HG03280 (cell line): Measurements from ENCODE around the gene TBC1D14.

Source experiments
- ATAC-seq: cut with Tn5 transposase; IDR thresholded peaks from one replicate; pipeline ENCODE4 v1.9.1; 2021; ENCODE audit warnings: mild to moderate bottlenecking, moderate library complexity; ENCODE audit not compliant: unreplicated experiment

TBC1D14 gene

GRCh38 chr4:7016086-7016485, 106.5 kb downstream of the TBC1D14 start:
- ATAC-seq = no peak

- ATAC-seq = no peak
Measured at GRCh38 chr4:7016512-7016911, 106.9 kb downstream of the TBC1D14 start.

- ATAC-seq = no peak
Measured at GRCh38 chr4:7017446-7018048, 107.9 kb downstream of the TBC1D14 start.

GRCh38 chr4:7018281-7018680, 108.7 kb downstream of the TBC1D14 start:
- no peak for ATAC-seq

- ATAC-seq = no peak
Measured at GRCh38 chr4:7019367-7019766, 109.7 kb downstream of the TBC1D14 start.

- no peak for ATAC-seq
Measured at GRCh38 chr4:7020290-7020689, 110.7 kb downstream of the TBC1D14 start.

GRCh38 chr4:7020856-7021255, 111.2 kb downstream of the TBC1D14 start:
- ATAC-seq = no peak

GRCh38 chr4:7021355-7021754, 111.7 kb downstream of the TBC1D14 start:
- ATAC-seq = no peak

GRCh38 chr4:7021930-7022664, 112.5 kb downstream of the TBC1D14 start:
- ATAC-seq = no peak

- no peak for ATAC-seq
Measured at GRCh38 chr4:7023486-7023885, 113.9 kb downstream of the TBC1D14 start.

GRCh38 chr4:7023901-7024300, 114.3 kb downstream of the TBC1D14 start:
- no peak for ATAC-seq

- ATAC-seq = no peak
Measured at GRCh38 chr4:7024336-7024890, 114.8 kb downstream of the TBC1D14 start.

- ATAC-seq = no peak
Measured at GRCh38 chr4:7025040-7025602, 115.5 kb downstream of the TBC1D14 start.

GRCh38 chr4:7026107-7026506, 116.5 kb downstream of the TBC1D14 start:
- ATAC-seq = no peak

- no peak for ATAC-seq
Measured at GRCh38 chr4:7027284-7027683, 117.7 kb downstream of the TBC1D14 start.

GRCh38 chr4:7027913-7028312, 118.3 kb downstream of the TBC1D14 start:
- no peak for ATAC-seq

- ATAC-seq = no peak
Measured at GRCh38 chr4:7029212-7029611, 119.6 kb downstream of the TBC1D14 start.

GRCh38 chr4:7029921-7030320, 120.3 kb downstream of the TBC1D14 start:
- no peak for ATAC-seq

GRCh38 chr4:7030856-7031255, 121.2 kb downstream of the TBC1D14 start:
- no peak for ATAC-seq

- no peak for ATAC-seq
Measured at GRCh38 chr4:7031558-7032449, 122.2 kb downstream of the TBC1D14 start.

GRCh38 chr4:7032596-7032995, 123.0 kb downstream of the TBC1D14 start:
- no peak for ATAC-seq
